PFSK-1 (cell line): ENCODE measurements around the gene WDR37.

ENCODE experiments used
- POLR2AphosphoS5 ChIP-seq: IDR thresholded peaks from 2 replicates; pipeline ENCODE4 v1.6.1; 2012; ENCODE audit warnings: low read depth, mild to moderate bottlenecking, control low read depth, low read length, moderate library complexity
- SIN3A ChIP-seq: IDR thresholded peaks from 2 replicates; pipeline ENCODE4 v1.6.1; 2012; ENCODE audit warnings: mild to moderate bottlenecking, low read length, moderate library complexity, borderline replicate concordance; ENCODE audit not compliant: insufficient read depth
- TAF1 ChIP-seq: IDR thresholded peaks from 2 replicates; pipeline ENCODE4 v1.6.1; 2012; ENCODE audit warnings: low read length, control low read depth, borderline replicate concordance; ENCODE audit not compliant: insufficient read depth

- TF ChIP-seq SIN3A (no peak), POLR2AphosphoS5 (no peak), TAF1 (no peak)
Observed at GRCh38 chr10:1180071-1180730, 124.0 kb downstream of the WDR37 start.
